Activated CD8-positive, alpha-beta memory T cell treated with anti-CD3 and anti-CD28 coated beads for 1 hour (primary cell): ENCODE measurements around the gene SMIM31.

Experiments
- DNase-seq, 2 donors: peaks; one replicate each; pipeline ENCODE4 v3.0.0-alpha.2; 2020; ENCODE audit warnings: low read depth in 1 of 2; ENCODE audit errors: extremely low read depth in 1 of 2

The SMIM31 gene

GRCh38 chr4:164753873-164754488 lies at the start of gene SMIM31:
TSS of gene SMIM31 (plus strand) at chr4:164754131. CDS start at chr4:164770444, 16,313 bp downstream.
- no peak for DNase-seq

- no peak for DNase-seq
These were observed 47.3 kb upstream of the SMIM31 start for GRCh38 chr4:164706675-164707074.

GRCh38 chr4:164716901-164717300 lies 37.0 kb upstream of the SMIM31 start:
- DNase-seq, result no peak

GRCh38 chr4:164718827-164719226 lies 35.1 kb upstream of the SMIM31 start:
- DNase-seq, result no peak

GRCh38 chr4:164725066-164725465 lies 28.9 kb upstream of the SMIM31 start:
- no peak for DNase-seq

- DNase-seq, result no peak
These were observed 23.1 kb upstream of the SMIM31 start for GRCh38 chr4:164730705-164731393.

GRCh38 chr4:164731827-164732474 lies 22.0 kb upstream of the SMIM31 start:
- DNase-seq, result peak in 1 of 2 donors; percentile 5

- no peak for DNase-seq
These were observed 19.4 kb upstream of the SMIM31 start for GRCh38 chr4:164734484-164734883.

- no peak for DNase-seq
These were observed 5.6 kb upstream of the SMIM31 start for GRCh38 chr4:164748375-164748774.

GRCh38 chr4:164755432-164755831 lies 1.5 kb downstream of the SMIM31 start:
- no peak for DNase-seq

GRCh38 chr4:164756686-164757085 lies 2.8 kb downstream of the SMIM31 start:
- no peak for DNase-seq

- no peak for DNase-seq
These were observed 7.3 kb downstream of the SMIM31 start for GRCh38 chr4:164761241-164761640.

GRCh38 chr4:164761746-164762275 lies 7.9 kb downstream of the SMIM31 start:
- DNase-seq, result no peak

- no peak for DNase-seq
These were observed 11.2 kb downstream of the SMIM31 start for GRCh38 chr4:164765096-164765495.

- DNase-seq, result no peak
These were observed 11.9 kb downstream of the SMIM31 start for GRCh38 chr4:164765833-164766232.

GRCh38 chr4:164768516-164768915 lies 14.6 kb downstream of the SMIM31 start:
- no peak for DNase-seq

- no peak for DNase-seq
These were observed 16.2 kb downstream of the SMIM31 start for GRCh38 chr4:164770010-164770724.

GRCh38 chr4:164771088-164771487 lies 17.2 kb downstream of the SMIM31 start:
- no peak for DNase-seq

- no peak for DNase-seq
These were observed 18.1 kb downstream of the SMIM31 start for GRCh38 chr4:164772076-164772475.

GRCh38 chr4:164779080-164779479 lies 25.1 kb downstream of the SMIM31 start:
- no peak for DNase-seq

GRCh38 chr4:164779811-164780216 lies 25.9 kb downstream of the SMIM31 start:
- DNase-seq, result no peak
